Fibroblast of the aortic adventitia (primary cell): ENCODE results near the gene SCOC. TPM values are rescaled to one million over a fixed set of nuclear protein-coding genes. Genes with fewer than 3 reads are reported as not detected.
A peak's percentile ranks its signal among the peaks of the same experiment; 100 is the strongest.

ENCODE experiments used
- DNase-seq: peaks from one replicate; pipeline ENCODE4 v3.0.0-alpha.2; 2010; ENCODE audit warnings: low read depth
- H3K4me3 ChIP-seq: 2 replicates; pipeline ENCODE4 v1.5.1; 2011; ENCODE audit warnings: low read depth, mild to moderate bottlenecking, control low read depth, low read length, moderate library complexity
- CTCF ChIP-seq: IDR thresholded peaks from 2 replicates; pipeline ENCODE4 v1.5.1; 2011; ENCODE audit warnings: mild to moderate bottlenecking, low read length, control low read depth, inconsistent platforms; ENCODE audit not compliant: insufficient read depth
- total RNA-seq: library from RNA; depleted of rRNA; stranded (reverse); fragments of >200 nt; gene quantifications from 2 replicates; pipeline ENCODE4 v1.2.3, GENCODE V29; 2012; ENCODE audit warnings: low replicate concordance

Gene SCOC
- total RNA-seq, 1 donor = 92.7 TPM

- TF ChIP-seq CTCF = no peak
- DNase-seq = peak; percentile 22
- H3K4me3 ChIP-seq = peak overlapping the region; percentile 81
These were observed 54.5 kb downstream of the SCOC start for GRCh38 chr4:140427919-140428471.

Other genes starting within 250 kb of the SCOC start
- 3.1 and 4.6 TPM in 2 replicates for gene MAML3, start 219.5 kb upstream of the SCOC start, total RNA-seq
- gene CLGN, start 54.0 kb downstream of the SCOC start, total RNA-seq = 4.1 and 19.3 TPM in 2 replicates
- not detected in 2 replicates for gene MGAT4D, start 124.6 kb downstream of the SCOC start, total RNA-seq
- 38.3 and 125 TPM in 2 replicates for gene ELMOD2, start 150.5 kb downstream of the SCOC start, total RNA-seq
- not detected in 2 replicates for gene UCP1, start 195.3 kb downstream of the SCOC start, total RNA-seq